22Rv1 (cell line): ENCODE results near the gene RIF1.

Experiments
- CTCF ChIP-seq: fragments of 450-650 bp; IDR thresholded peaks from 2 replicates; pipeline ENCODE4 v1.5.1; 2017; ENCODE audit warnings: mild to moderate bottlenecking
- ZFX ChIP-seq: fragments of 450-650 bp; IDR thresholded peaks from 2 replicates; pipeline ENCODE4 v1.6.1; 2017; ENCODE audit warnings: antibody characterized with exemption, borderline replicate concordance

DNA sequence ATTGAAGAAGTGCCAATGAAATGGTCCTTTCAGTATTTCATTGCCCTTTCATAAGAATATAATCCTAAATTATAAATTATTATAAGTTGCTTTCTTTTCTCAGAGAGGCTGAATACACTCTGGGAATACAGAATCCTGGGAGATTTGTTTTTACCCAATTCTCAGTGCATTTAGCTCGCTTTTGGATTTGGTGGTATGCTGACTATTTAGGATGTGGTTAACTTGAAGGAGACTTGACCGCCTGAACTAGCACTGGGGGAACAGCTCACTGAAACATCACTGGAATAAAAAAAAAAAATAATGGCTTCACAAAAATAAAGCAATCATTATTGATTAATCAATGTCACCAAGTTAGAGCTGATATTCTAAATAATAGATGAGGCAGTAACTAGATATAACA, 42.1 kb upstream of the RIF1 start:
- TF ChIP-seq CTCF (no peak), ZFX (no peak)
